Body of pancreas (tissue), 4 donors: Measurements from ENCODE around the gene COL6A2.

Experiments used
- CTCF ChIP-seq, 7 experiments: fragments of 450-650 bp in 4 of 7; fragments of 200-600 bp in 3 of 7; sonication (generic) in 3 of 7; IDR thresholded peaks; one replicate each; pipeline ENCODE4 v1.5.1; 2016 to 2019; ENCODE audit warnings: antibody characterized with exemption in 7 of 7
- POLR2A ChIP-seq, 3 donors: fragments of 450-650 bp; IDR thresholded peaks; one replicate each; pipeline ENCODE4 v1.6.1; 2016; ENCODE audit warnings: antibody characterized with exemption in 3 of 3, mild to moderate bottlenecking in 2 of 3

GRCh38 chr21:46114963-46115362 is 17.1 kb downstream of the COL6A2 start:
- no peak for TF ChIP-seq POLR2A (IDR thresholded peaks at IDR 0.05)
- TF ChIP-seq CTCF (IDR thresholded peaks at IDR 0.05): no peak
